ENCODE measurements around the gene PIGS.
"Not testable (repeated sequence)": the region's sequence is repeated elsewhere in the genome, so short reads cannot be mapped to it uniquely, and the experiment has no call there.

Gene PIGS

DNA sequence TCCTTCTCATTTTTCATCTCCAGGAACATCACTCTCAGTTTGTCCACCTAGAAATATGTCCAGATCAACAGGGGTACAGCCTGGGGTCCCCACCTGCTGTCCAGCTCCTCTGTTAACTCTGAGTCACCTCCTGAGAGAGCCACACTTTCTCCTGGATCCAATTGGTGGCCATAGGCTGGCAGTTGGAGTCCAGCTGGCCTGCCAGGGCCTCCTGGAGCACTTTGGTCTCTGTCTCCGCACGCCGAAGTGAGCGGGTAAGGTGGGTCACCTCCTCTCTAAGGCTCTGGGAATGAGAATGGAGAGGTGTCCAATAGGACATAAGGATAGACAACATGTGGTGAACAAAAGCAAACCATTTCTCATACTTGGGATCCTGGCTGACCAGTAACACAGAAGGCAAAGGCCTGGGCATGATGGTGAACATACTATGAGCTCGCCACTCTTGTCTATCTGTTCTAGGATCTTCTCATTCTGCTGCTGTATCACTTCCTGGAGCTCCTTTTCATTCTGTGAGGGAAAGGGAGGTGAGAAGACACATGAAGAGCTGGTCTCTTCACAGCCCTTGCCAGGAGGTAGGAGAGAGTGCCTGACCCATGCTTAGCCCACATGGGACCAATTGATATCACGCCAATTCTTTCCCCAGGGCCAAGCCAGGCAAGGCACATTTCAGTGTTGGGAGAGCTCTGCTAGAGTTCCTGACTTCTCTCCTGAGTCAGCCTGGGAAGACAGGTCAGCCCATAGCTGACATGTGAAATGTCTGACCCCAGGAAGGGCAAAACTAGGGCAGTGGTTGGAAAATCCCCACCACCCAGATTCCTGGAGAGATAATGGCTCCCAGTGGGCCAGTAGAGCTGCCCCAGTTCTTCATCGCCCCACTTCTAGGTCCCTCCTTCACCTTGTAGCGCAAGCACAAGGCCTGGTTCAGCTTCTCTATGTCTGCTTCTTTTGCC, 7.2 kb upstream of the PIGS start:
- no peak for DNase-seq (ENCODE audit: low read depth, low spot score)

DNA sequence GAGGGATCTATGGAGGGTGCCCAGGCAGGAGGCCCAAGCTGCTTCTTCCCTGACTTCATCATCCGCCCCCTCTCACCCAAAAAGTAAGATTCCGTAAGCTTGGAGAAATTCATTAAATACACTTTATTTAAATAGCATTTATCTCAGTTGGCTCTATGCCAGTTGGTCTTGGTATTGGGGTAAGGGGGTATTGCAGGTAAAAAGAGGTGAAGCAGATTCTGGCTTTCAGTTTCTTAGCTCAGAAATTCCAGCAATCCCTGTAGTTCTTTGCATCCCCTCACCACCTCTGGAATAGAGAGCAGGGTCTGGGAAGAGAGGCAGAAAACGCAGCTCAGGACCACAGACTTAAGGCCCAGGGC, 6.1 kb upstream of the PIGS start:
- DNase-seq (ENCODE audit: low read depth, low spot score) = no peak

- peak; percentile 94 for DNase-seq (ENCODE audit: low read depth, low spot score)
Observed at GRCh38 chr17:28576758-28577465, 5.6 kb upstream of the PIGS start, which contains the start of gene ALDOC. TSS of gene ALDOC (minus strand) at chr17:28576895. CDS start at chr17:28575532, 1,363 bp downstream.

- not testable (repeated sequence) for DNase-seq (ENCODE audit: low read depth, low spot score)
Observed at GRCh38 chr17:28576016-28576415, 4.7 kb upstream of the PIGS start.

GRCh38 chr17:28575126-28575795, 3.9 kb upstream of the PIGS start:
- DNase-seq (ENCODE audit: low read depth, low spot score) = no peak

DNA sequence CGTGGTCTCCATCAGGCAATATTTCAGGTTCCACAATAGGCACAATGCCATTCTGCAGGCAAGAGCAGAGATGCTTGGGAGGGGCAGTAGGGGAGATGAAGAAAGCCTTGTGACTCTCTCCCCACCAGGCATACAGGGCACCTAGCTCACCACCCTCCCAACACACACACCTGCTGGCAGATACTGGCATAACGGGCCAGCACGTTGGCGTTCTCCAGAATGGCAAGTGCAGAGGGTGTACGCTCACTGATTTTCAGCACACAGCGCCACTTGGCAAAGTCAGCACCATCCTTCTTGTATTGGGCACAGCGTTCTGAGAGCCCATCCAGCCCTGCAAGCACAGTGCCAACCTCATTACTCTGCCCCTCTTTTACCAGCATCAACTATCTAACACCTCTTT, 3.2 kb upstream of the PIGS start:
- no peak for DNase-seq (ENCODE audit: low read depth, low spot score)

DNA sequence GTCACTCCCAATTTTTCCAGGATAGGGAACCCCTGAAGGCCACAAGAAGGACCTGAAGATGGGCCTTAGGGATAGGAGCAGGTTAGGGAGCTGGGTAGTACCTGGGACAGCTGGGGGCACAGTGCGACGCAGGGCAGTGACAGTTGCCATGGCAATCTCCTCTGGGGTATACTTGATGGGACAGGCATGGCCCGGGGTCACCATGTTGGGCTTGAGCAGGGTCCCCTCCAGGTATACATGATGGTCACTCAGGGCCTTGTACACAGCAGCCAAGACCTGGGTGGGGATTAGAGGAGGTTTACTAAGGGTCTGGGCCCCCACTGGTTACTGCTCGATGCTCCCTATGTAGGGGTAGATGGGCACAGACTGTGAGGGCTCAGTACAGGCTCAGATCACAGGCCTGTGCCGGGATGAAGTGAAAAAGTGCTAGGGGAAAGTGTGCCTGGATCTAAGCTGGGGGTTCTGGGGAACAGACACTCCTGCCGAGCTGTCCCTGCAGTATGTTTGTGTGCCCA, 2.7 kb upstream of the PIGS start:
- DNase-seq (ENCODE audit: low read depth, low spot score) = no peak

GRCh38 chr17:28573521-28573920, 2.2 kb upstream of the PIGS start:
- DNase-seq (ENCODE audit: low read depth, low spot score) = no peak

DNA sequence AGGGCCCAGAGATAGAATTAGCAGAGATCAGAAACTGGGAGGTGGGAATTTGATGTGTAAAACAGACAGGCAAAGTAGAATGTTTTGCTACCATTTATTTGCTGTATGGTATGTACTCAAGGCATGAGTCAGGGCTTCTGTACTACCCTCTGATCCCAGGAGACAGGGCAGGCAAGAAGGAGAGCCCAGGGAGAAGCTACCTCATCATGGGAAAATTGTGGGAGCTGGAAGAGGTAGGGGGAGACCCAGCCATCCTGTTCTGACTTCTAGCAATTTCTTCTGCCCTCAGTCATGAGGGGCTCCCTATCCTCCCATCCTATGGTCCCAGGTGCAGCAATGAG, 1.7 kb upstream of the PIGS start:
- no peak for DNase-seq (ENCODE audit: low read depth, low spot score)

DNA sequence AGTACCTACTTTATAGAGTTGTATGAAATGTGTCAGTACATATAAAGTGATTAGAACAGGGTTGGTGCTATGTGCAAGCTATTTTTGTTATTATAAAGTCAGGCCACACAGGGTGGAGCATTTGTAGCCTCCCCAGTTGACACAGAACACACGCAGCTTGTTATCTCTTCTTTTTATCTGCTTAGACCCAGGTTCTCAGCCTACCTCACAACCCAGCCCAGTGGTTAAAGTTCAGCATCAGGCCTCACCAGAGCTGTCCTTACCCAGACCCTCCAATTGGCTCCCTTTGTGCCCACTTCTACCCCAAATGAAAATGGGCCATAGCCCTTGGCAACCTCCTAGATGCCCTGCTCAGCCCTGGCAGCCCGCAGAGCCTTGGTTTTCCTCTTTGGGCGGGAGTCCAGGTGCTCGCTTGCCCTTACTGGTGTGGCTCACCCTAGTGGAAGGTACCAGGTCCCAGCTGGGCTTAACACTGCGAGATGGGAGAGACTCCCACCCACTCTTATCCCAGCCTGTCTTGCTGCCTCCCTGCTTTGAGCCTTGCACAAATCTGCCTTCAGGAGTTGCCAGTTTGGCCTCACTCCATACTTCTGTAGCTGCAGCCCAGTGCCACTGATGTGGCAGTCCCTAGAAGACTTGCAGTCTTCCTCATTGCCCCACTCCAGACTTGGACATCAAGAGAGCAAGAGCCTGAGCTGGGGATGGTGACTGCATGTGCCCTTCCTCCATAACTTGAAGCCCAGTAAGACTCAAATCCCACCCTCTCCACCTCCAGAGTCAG, 1.1 kb upstream of the PIGS start:
- no peak for DNase-seq (ENCODE audit: low read depth, low spot score)

DNA sequence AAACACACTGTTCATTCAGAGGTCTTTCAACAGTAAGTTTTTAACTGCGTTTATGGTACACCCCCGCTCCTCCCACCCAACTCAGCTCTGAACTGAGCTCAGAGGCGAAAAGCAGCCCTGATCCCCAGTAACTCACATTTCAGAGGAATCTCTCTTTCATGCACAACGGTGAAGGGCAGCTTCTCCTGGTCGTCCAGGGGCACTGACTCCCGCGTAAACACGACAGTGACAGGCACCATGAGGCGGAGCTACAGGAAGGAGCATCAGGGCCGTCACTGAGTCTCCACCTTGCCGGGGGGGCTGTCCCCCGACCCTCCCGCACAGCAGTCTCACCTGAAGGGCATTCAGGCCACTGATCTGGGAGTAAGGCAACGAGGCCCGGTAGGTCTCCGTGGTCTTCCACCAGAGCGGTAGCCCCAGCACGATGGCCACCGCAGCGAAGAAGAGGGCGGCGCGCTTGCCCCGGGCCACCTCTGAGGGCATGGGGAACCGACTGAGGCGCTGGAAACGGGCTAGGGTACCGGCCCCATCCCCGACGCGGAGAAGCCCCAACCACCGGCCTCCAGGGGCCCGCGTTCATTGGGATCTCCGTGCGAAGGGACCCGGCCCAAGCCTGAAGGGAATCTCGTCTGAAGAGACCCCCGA, 486 bp downstream of the PIGS start:
- DNase-seq (ENCODE audit: low read depth, low spot score) = peak; percentile 46

DNA sequence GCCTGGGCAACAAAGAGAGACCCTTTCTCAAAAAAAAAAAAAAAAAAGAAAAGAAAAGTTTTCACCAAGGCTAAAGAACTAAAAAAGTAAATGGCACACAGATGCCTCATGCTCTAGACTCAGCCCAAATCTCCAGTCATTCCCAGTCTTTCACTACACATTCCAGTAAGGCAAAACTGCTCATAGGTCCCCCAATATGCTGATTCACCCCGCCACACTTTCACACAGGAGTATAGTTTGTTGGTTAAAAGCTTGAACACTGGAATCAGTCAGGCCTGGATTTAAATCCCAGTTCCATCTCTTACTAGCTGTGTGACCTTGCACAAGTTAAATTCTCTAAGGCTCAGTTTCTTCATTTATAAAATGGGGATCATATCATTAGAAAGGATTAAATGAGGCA, 1.9 kb downstream of the PIGS start:
- DNase-seq (ENCODE audit: low read depth, low spot score) = no peak

DNA sequence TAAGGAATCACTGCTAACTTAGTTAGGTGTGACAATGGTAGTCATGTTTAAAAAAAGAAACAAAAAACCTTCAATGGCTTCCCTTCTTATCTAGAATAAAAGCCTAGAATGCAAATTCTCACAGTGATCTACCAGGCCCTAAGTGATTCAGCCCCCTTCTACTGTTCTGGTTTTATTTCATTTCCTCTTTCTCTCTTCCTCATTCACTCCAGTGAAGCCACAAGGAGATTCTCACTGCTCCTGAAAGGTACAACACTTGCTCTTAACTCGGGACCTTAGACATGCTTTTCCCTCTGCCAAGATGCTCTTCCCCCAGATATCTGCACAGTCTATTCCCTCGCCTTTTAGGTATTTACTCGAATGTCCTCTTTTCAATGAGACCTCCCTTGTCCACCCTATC, 3.7 kb downstream of the PIGS start:
- no peak for DNase-seq (ENCODE audit: low read depth, low spot score)

DNA sequence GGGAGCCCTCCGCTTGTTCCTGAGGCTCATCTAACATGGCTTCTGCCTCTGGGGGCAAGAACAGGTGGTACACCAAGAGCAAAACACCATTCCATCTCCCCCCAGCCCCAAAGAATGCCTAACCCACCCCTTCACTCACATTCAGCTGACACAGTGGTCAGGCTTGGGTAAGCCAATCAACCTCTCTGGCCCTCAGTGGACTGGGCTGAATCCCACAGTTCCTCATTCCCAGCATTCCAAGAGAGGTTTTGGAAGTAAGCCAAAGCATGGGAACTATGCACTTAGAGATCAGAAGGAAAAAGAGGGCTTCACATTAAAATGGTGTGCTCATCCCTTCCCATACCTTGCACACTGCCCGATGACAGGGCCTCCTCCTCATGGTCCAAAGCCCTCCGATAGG, 7.8 kb downstream of the PIGS start:
- DNase-seq (ENCODE audit: low read depth, low spot score) = peak; percentile 90

DNA sequence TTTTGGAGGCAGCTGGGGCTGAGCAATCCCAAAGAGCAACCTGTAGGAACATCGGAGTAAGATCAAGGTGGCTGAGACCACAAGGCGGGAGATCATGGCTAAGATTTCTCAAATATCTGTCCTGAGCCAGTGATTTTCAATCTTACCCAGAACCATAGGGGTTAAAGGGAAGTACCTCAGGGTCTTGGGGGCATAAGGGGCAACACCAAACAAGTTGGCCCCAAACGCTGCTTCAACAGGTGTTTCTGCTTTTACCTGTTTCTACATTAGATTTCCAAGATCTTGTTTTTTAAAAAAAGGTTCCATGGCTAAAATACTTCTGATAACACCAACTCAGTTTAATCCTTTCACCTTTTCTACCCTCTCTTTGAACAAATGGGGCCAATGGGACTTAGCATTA, 16.3 kb downstream of the PIGS start:
- DNase-seq (ENCODE audit: low read depth, low spot score) = no peak

GRCh38 chr17:28554565-28554964, 16.8 kb downstream of the PIGS start:
- DNase-seq (ENCODE audit: low read depth, low spot score) = no peak

GRCh38 chr17:28553000-28553505, 18.3 kb downstream of the PIGS start:
- DNase-seq (ENCODE audit: low read depth, low spot score) = no peak

- peak; percentile 91 for DNase-seq (ENCODE audit: low read depth, low spot score)
Observed at GRCh38 chr17:28552176-28552999, 18.9 kb downstream of the PIGS start, which contains the start of gene UNC119. TSS of gene UNC119 (minus strand) at chr17:28552624. CDS start at chr17:28552557, 67 bp downstream.

GRCh38 chr17:28551421-28552175, 19.7 kb downstream of the PIGS start:
- DNase-seq (ENCODE audit: low read depth, low spot score) = peak; percentile 45

All from astrocyte of the hippocampus (primary cell).